Measurements from ENCODE around the gene FAM131B. TPM values are rescaled to one million over a fixed set of nuclear protein-coding genes. Genes with fewer than 3 reads are reported as not detected.

FAM131B gene
- total and polyA plus RNA-seq, 4 donors, result 0.18 to 1.1 (median 0.54) TPM

DNA sequence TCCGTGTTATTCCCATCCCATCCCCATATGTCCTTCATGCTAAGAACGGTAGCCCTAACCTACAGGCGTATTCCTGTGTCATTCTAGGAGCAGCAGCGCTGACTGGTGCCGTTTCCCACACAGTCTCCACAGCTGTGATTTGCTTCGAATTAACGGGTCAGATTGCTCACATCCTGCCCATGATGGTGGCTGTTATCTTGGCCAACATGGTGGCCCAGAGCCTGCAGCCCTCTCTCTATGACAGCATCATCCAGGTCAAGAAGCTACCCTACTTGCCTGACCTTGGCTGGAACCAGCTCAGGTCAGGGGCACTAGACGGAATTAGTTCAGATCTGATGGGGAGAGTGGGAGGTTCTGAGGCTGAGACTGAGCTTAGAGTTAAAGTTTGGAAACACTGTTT is 20.7 kb downstream of the FAM131B start:
- no peaks in the 10 kb centered on the region for H3K36me3 ChIP-seq (ENCODE audit: control insufficient read depth in 4 of 4, insufficient read depth in 4 of 4, low read length in 4 of 4)
- TF ChIP-seq, protein P1, sequence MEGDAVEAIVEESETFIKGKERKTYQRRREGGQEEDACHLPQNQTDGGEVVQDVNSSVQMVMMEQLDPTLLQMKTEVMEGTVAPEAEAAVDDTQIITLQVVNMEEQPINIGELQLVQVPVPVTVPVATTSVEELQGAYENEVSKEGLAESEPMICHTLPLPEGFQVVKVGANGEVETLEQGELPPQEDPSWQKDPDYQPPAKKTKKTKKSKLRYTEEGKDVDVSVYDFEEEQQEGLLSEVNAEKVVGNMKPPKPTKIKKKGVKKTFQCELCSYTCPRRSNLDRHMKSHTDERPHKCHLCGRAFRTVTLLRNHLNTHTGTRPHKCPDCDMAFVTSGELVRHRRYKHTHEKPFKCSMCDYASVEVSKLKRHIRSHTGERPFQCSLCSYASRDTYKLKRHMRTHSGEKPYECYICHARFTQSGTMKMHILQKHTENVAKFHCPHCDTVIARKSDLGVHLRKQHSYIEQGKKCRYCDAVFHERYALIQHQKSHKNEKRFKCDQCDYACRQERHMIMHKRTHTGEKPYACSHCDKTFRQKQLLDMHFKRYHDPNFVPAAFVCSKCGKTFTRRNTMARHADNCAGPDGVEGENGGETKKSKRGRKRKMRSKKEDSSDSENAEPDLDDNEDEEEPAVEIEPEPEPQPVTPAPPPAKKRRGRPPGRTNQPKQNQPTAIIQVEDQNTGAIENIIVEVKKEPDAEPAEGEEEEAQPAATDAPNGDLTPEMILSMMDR (IDR thresholded peaks at IDR 0.05; ENCODE audit: control extremely low read depth, extremely low read depth), result no peak
- peaks cover 0 to 4% (median 0%) of the 10 kb centered on the region in 5 donors for H3K4me1 ChIP-seq (ENCODE audit: control insufficient read depth in 5 of 5, insufficient read depth in 5 of 5, low read length in 5 of 5)
- H3K27me3 ChIP-seq (ENCODE audit: control insufficient read depth in 3 of 3, insufficient read depth in 3 of 3, low read length in 2 of 3), result peaks cover 0 to 15% (median 4%) of the 10 kb centered on the region in 3 donors
- H3K9ac ChIP-seq (ENCODE audit: insufficient read depth in 1 of 2, low read length in 2 of 2), result no peak overlapping the region
- peak overlapping the region; percentile 5 for H3K4me3 ChIP-seq
- WGBS, 2 donors, result 92 to 95% methylated on average over 8 of the region's 8 CpGs
- ATAC-seq (ENCODE audit: insufficient read depth, low FRiP score) (no peak), DNase-seq (no peak)
- H3K9me3 ChIP-seq (ENCODE audit: control insufficient read depth in 4 of 4, insufficient read depth in 3 of 4, low read length in 3 of 4), result peaks cover 0 to 3% (median 0%) of the 10 kb centered on the region in 4 donors
- H3K27ac ChIP-seq (ENCODE audit: low read depth in 1 of 2, low read length in 1 of 2), result no peak overlapping the region

DNA sequence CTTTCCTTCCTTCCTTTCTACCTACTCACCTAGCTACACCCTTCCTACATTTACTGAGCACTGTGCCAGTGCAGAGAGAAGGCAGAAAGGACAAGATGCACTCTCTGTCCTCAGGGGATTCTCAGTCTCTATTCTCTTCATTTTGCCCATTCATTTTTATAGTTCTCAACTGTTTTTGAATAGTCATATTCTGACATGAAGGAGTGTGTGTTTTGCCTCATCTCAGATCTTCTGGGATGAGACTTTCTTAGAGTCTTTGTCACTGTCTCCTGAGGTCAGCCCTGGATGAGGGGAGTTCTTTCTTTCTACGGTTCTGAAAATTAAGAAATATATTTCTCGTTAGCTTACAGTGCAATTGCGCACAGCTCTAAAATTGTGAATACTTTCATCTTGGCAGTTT is 25.3 kb downstream of the FAM131B start:
- Histone ChIP-seq H3K9ac (ENCODE audit: insufficient read depth in 1 of 2, low read length in 2 of 2) (no peak overlapping the region), H3K36me3 (ENCODE audit: control insufficient read depth in 4 of 4, insufficient read depth in 4 of 4, low read length in 4 of 4) (no peaks in the 10 kb centered on the region), H3K4me3 (no peak overlapping the region), H3K27me3 (ENCODE audit: control insufficient read depth in 3 of 3, insufficient read depth in 3 of 3, low read length in 2 of 3) (peaks cover 0 to 6% (median 0%) of the 10 kb centered on the region in 3 donors), H3K27ac (ENCODE audit: low read depth in 1 of 2, low read length in 1 of 2) (no peak overlapping the region), H3K4me1 (ENCODE audit: control insufficient read depth in 5 of 5, insufficient read depth in 5 of 5, low read length in 5 of 5) (no peaks in the 10 kb centered on the region), H3K9me3 (ENCODE audit: control insufficient read depth in 4 of 4, insufficient read depth in 3 of 4, low read length in 3 of 4) (peaks cover 0 to 3% (median 0%) of the 10 kb centered on the region in 4 donors)
- DNase-seq, result no peak
- ATAC-seq (ENCODE audit: insufficient read depth, low FRiP score), result no peak
- TF ChIP-seq, protein P1 (IDR thresholded peaks at IDR 0.05; ENCODE audit: control extremely low read depth, extremely low read depth), result no peak
- 82 to 84% methylated on average over 3 of the region's 3 CpGs for whole genome bisulfite sequencing, 2 donors

DNA sequence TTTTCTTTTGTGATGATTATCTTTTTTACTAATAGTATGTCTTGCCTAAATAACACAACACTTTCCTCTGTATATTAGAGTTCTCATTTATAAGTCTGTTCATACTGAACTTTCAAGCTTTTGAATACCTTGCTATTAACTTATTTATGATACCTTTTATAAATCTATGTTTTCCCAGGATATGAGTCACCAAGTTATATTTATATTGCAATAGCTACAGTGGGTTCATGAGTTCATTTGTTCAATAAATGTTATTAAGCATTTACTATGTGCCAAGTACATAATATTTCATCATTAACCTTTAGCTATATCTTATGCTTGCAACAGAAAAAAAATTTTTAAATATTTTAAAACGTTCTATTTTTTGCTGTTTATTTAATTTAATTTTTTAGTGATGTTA is 28.3 kb downstream of the FAM131B start:
- DNase-seq (no peak), ATAC-seq (ENCODE audit: insufficient read depth, low FRiP score) (no peak)
- no peaks in the 10 kb centered on the region for H3K27me3 ChIP-seq (ENCODE audit: control insufficient read depth in 3 of 3, insufficient read depth in 3 of 3, low read length in 2 of 3)
- H3K36me3 ChIP-seq (ENCODE audit: control insufficient read depth in 4 of 4, insufficient read depth in 4 of 4, low read length in 4 of 4), result no peaks in the 10 kb centered on the region
- H3K9ac ChIP-seq (ENCODE audit: insufficient read depth in 1 of 2, low read length in 2 of 2), result no peak overlapping the region
- no peak overlapping the region for H3K4me3 ChIP-seq
- H3K9me3 ChIP-seq (ENCODE audit: control insufficient read depth in 4 of 4, insufficient read depth in 3 of 4, low read length in 3 of 4), result no peaks in the 10 kb centered on the region
- 45 to 69% methylated on average over 1 of the region's 1 CpG for WGBS, 2 donors
- TF ChIP-seq, protein P1 (IDR thresholded peaks at IDR 0.05; ENCODE audit: control extremely low read depth, extremely low read depth), result no peak
- no peak overlapping the region for H3K27ac ChIP-seq (ENCODE audit: low read depth in 1 of 2, low read length in 1 of 2)
- H3K4me1 ChIP-seq (ENCODE audit: control insufficient read depth in 5 of 5, insufficient read depth in 5 of 5, low read length in 5 of 5), result no peaks in the 10 kb centered on the region

DNA sequence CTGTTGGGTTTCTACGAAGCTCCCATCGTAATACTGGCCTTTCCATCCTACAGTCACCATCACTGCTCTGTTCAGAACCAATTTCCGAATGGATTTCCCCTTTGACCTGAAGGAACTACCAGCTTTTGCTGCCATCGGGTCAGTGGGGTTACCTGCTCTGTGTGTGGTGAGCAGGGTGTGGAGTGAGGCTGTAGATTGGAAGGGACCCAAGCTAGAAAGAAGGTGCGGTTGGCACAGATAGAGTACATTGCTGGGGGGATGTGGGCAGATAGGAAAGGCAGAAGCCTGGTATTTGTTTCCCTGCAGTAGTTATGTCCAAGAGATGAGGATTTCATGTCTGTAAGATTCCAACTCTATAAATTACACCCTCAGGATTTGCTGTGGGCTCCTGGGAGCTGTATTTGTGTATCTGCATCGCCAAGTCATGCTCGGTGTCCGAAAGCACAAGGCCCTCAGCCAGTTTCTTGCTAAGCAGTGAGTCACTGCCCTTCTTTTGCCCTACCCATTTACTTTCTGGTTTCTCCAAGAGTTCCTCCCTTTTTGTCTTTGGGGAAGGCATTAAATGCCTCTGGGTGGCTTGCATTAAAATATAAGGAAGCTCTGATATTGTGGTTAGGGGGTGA is 31.2 kb downstream of the FAM131B start:
- no peak overlapping the region for H3K9ac ChIP-seq (ENCODE audit: insufficient read depth in 1 of 2, low read length in 2 of 2)
- H3K4me1 ChIP-seq (ENCODE audit: control insufficient read depth in 5 of 5, insufficient read depth in 5 of 5, low read length in 5 of 5), result no peaks in the 10 kb centered on the region
- DNase-seq (no peak), ATAC-seq (ENCODE audit: insufficient read depth, low FRiP score) (peak; percentile 34)
- 81 to 83% methylated on average over 8 of the region's 8 CpGs for WGBS, 2 donors
- H3K27me3 ChIP-seq (ENCODE audit: control insufficient read depth in 3 of 3, insufficient read depth in 3 of 3, low read length in 2 of 3), result no peaks in the 10 kb centered on the region
- H3K4me3 ChIP-seq, result no peak overlapping the region
- TF ChIP-seq, protein P1 (IDR thresholded peaks at IDR 0.05; ENCODE audit: control extremely low read depth, extremely low read depth), result no peak
- peaks cover 0 to under 1% (median 0%) of the 10 kb centered on the region in 4 donors for H3K9me3 ChIP-seq (ENCODE audit: control insufficient read depth in 4 of 4, insufficient read depth in 3 of 4, low read length in 3 of 4)
- no peak overlapping the region for H3K27ac ChIP-seq (ENCODE audit: low read depth in 1 of 2, low read length in 1 of 2)
- no peaks in the 10 kb centered on the region for H3K36me3 ChIP-seq (ENCODE audit: control insufficient read depth in 4 of 4, insufficient read depth in 4 of 4, low read length in 4 of 4)

All from lung (tissue), 12 donors.